ENCODE results near the gene CLASP1.

DNA sequence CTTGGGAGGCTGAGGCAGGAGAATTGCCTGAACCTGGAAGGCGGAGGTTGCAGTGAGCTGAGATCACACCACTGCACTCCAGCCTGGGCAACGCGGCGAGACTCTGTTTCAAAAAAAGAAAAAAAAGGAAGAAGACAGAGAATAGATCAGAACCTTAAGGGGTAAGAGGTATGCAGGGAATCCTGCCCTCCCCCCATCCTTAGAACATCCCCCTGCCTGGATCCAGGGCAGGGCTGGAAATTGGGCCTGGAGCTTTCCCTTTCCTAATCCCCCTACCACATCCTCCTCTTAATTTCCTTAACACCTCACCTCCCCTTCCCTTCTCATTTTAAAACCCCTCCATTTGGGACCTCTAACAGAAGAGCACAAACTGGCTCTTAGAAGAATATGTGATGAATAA lies 62.1 kb downstream of the CLASP1 start:
- TF ChIP-seq, protein P1, sequence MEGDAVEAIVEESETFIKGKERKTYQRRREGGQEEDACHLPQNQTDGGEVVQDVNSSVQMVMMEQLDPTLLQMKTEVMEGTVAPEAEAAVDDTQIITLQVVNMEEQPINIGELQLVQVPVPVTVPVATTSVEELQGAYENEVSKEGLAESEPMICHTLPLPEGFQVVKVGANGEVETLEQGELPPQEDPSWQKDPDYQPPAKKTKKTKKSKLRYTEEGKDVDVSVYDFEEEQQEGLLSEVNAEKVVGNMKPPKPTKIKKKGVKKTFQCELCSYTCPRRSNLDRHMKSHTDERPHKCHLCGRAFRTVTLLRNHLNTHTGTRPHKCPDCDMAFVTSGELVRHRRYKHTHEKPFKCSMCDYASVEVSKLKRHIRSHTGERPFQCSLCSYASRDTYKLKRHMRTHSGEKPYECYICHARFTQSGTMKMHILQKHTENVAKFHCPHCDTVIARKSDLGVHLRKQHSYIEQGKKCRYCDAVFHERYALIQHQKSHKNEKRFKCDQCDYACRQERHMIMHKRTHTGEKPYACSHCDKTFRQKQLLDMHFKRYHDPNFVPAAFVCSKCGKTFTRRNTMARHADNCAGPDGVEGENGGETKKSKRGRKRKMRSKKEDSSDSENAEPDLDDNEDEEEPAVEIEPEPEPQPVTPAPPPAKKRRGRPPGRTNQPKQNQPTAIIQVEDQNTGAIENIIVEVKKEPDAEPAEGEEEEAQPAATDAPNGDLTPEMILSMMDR (conservative IDR thresholded peaks at IDR 0.05; ENCODE audit: low read length) = no peak
- no peak for TF ChIP-seq EZH2phosphoT487 (IDR thresholded peaks at IDR 0.05; ENCODE audit: borderline replicate concordance, low read depth, low read length)
